Osteoblast (primary cell): ENCODE measurements around the gene TMEM272. TPM values are rescaled to one million over a fixed set of nuclear protein-coding genes. Genes with fewer than 3 reads are reported as not detected.

Experiments
- DNase-seq: peaks from one replicate; pipeline ENCODE4 v3.0.0; 2011; ENCODE audit warnings: low spot score, mixed read lengths; ENCODE audit not compliant: insufficient read length; ENCODE audit errors: missing footprints
- H2AFZ ChIP-seq: 2 replicates; pipeline ENCODE4 v1.6.0; 2011; ENCODE audit warnings: mild to moderate bottlenecking, low read length
- H3K27ac ChIP-seq: 2 replicates; pipeline ENCODE4 v1.5.1; 2011; ENCODE audit warnings: mild to moderate bottlenecking, low read depth, low read length, moderate library complexity
- H3K27me3 ChIP-seq: 2 replicates; pipeline ENCODE4 v1.6.0; 2012; ENCODE audit warnings: mild to moderate bottlenecking, control low read depth, inconsistent platforms, low read length, moderate library complexity; ENCODE audit not compliant: insufficient read depth
- H3K36me3 ChIP-seq: 2 replicates; pipeline ENCODE4 v1.5.1; 2011; ENCODE audit warnings: mild to moderate bottlenecking, low read length, control low read depth, moderate library complexity; ENCODE audit not compliant: insufficient read depth
- H3K4me1 ChIP-seq: 2 replicates; pipeline ENCODE4 v1.5.1; 2011; ENCODE audit warnings: mild to moderate bottlenecking, low read length, control low read depth, moderate library complexity; ENCODE audit not compliant: insufficient read depth
- H3K4me2 ChIP-seq: 2 replicates; pipeline ENCODE4 v1.6.0; 2011; ENCODE audit warnings: mild to moderate bottlenecking, low read length; ENCODE audit not compliant: insufficient read depth
- H3K4me3 ChIP-seq: fragments of 200-600 bp; sonication (generic); 3 replicates; pipeline ENCODE4 v1.5.1; 2012; ENCODE audit warnings: mild to moderate bottlenecking, low read length, inconsistent platforms; ENCODE audit not compliant: insufficient read depth
- H3K79me2 ChIP-seq: 2 replicates; pipeline ENCODE4 v1.6.0; 2012; ENCODE audit warnings: mild to moderate bottlenecking, low read length, control low read depth, inconsistent platforms; ENCODE audit not compliant: insufficient read depth
- H3K9me3 ChIP-seq: 2 replicates; pipeline ENCODE4 v1.5.1; 2011; ENCODE audit warnings: low read depth, low read length, control low read depth
- H4K20me1 ChIP-seq: 2 replicates; pipeline ENCODE4 v1.6.0; 2012; ENCODE audit warnings: mild to moderate bottlenecking, low read length, control low read depth; ENCODE audit not compliant: insufficient read depth
- CTCF ChIP-seq: IDR thresholded peaks from 2 replicates; pipeline ENCODE4 v1.5.1; 2011; ENCODE audit warnings: mild to moderate bottlenecking, low read depth, low read length, moderate library complexity; ENCODE audit errors: extremely low read depth
- total RNA-seq: library from RNA; depleted of rRNA; stranded (reverse); fragments of >200 nt; gene quantifications from 2 replicates; pipeline ENCODE4 v1.2.3, GENCODE V29; 2012

Gene TMEM272
- total RNA-seq, 1 donor, result not detected

GRCh38 chr13:51773515-51773914 is 71.5 kb downstream of the TMEM272 start:
- no peak for TF ChIP-seq CTCF
- no peaks in the 10 kb centered on the region for H4K20me1 ChIP-seq
- H3K9me3 ChIP-seq, result no peaks in the 10 kb centered on the region
- no peak overlapping the region for H3K4me2 ChIP-seq
- no peaks in the 10 kb centered on the region for H3K79me2 ChIP-seq
- H3K36me3 ChIP-seq, result no peaks in the 10 kb centered on the region
- peaks cover 6% of the 10 kb centered on the region for H3K27me3 ChIP-seq
- no peaks in the 10 kb centered on the region for H3K4me1 ChIP-seq
- H3K27ac ChIP-seq, result no peak overlapping the region
- H2AFZ ChIP-seq, result no peak overlapping the region
- no peak overlapping the region for H3K4me3 ChIP-seq
- no peak for DNase-seq

GRCh38 chr13:51772781-51773180 is 72.2 kb downstream of the TMEM272 start:
- Histone ChIP-seq H3K9me3 (no peaks in the 10 kb centered on the region), H4K20me1 (no peaks in the 10 kb centered on the region), H2AFZ (no peak overlapping the region), H3K4me2 (no peak overlapping the region), H3K79me2 (no peaks in the 10 kb centered on the region), H3K4me3 (no peak overlapping the region), H3K36me3 (no peaks in the 10 kb centered on the region), H3K4me1 (no peaks in the 10 kb centered on the region), H3K27me3 (peaks cover 6% of the 10 kb centered on the region), H3K27ac (no peak overlapping the region)
- TF ChIP-seq CTCF, result no peak
- no peak for DNase-seq

- DNase-seq, result no peak
- Histone ChIP-seq H3K27me3 (peaks cover 6% of the 10 kb centered on the region), H3K79me2 (no peaks in the 10 kb centered on the region), H3K36me3 (peaks cover 3% of the 10 kb centered on the region), H3K4me3 (no peak overlapping the region), H2AFZ (no peak overlapping the region), H3K27ac (no peak overlapping the region), H4K20me1 (no peaks in the 10 kb centered on the region), H3K4me2 (no peak overlapping the region), H3K4me1 (no peaks in the 10 kb centered on the region), H3K9me3 (no peaks in the 10 kb centered on the region)
- TF ChIP-seq CTCF, result no peak
Measured at GRCh38 chr13:51772105-51772455, 72.9 kb downstream of the TMEM272 start.

GRCh38 chr13:51771418-51772104 is 73.4 kb downstream of the TMEM272 start:
- TF ChIP-seq CTCF, result no peak
- Histone ChIP-seq H3K27me3 (peaks cover 6% of the 10 kb centered on the region), H3K4me2 (no peak overlapping the region), H3K9me3 (no peaks in the 10 kb centered on the region), H3K36me3 (peaks cover 9% of the 10 kb centered on the region), H3K79me2 (no peaks in the 10 kb centered on the region), H3K4me1 (no peaks in the 10 kb centered on the region), H3K4me3 (no peak overlapping the region), H3K27ac (no peak overlapping the region), H2AFZ (no peak overlapping the region), H4K20me1 (no peaks in the 10 kb centered on the region)
- peak; percentile 46 for DNase-seq
